Measurements from ENCODE around the gene TSFM.

Gene TSFM

GRCh38 chr12:57752668-57753000 lies 30.0 kb upstream of the TSFM start:
- Histone ChIP-seq H3K4me1 (ENCODE audit: control insufficient read depth, insufficient read depth, low read length) (peaks cover 16% of the 10 kb centered on the region), H3K4me3 (ENCODE audit: low read depth, low read length) (peak overlapping the region; percentile 15; the same call in 1 of the 2 replicates), H3K27ac (ENCODE audit: extremely low read depth, low read depth, low read length) (no peak overlapping the region), H3K9me3 (ENCODE audit: control insufficient read depth, insufficient read depth, low read depth, low read length) (no peaks in the 10 kb centered on the region), H3K36me3 (ENCODE audit: control insufficient read depth in 2 of 2, insufficient read depth in 1 of 2, low read length in 2 of 2) (peaks cover 22 to 47% of the 10 kb centered on the region in 2 experiments)
- TF ChIP-seq PRDM10 (tag by site-specific recombination; IDR thresholded peaks at IDR 0.05) (peak; percentile 86), BCL11A (tag by site-specific recombination; IDR thresholded peaks at IDR 0.05; ENCODE audit: low read depth) (no peak), KLF17 (tag by site-specific recombination; IDR thresholded peaks at IDR 0.05) (0 out of 2 replicates have a peak, but pooled peaks have one; percentile 7), ZNF843 (tag by site-specific recombination; IDR thresholded peaks at IDR 0.05) (no peak), ZNF24 (tag by site-specific recombination; IDR thresholded peaks at IDR 0.05) (peak; percentile 3; the same call in 1 of the 2 replicates), OSR2 (tag by site-specific recombination; IDR thresholded peaks at IDR 0.05) (peak; percentile 3; the same call in 1 of the 2 replicates), HIC1 (tag by site-specific recombination; IDR thresholded peaks at IDR 0.05) (no peak; the same call in 1 of the 2 replicates), ZNF146 (tag by site-specific recombination; IDR thresholded peaks at IDR 0.05) (no peak), ZNF148 (tag by site-specific recombination; IDR thresholded peaks at IDR 0.05; ENCODE audit: borderline replicate concordance) (no peak), ZBTB8A (tag by site-specific recombination; IDR thresholded peaks at IDR 0.05) (peak; percentile 11; the same call in 1 of the 2 replicates), PRDM1 (tag by site-specific recombination; IDR thresholded peaks at IDR 0.05) (no peak), REPIN1 (tag by site-specific recombination; IDR thresholded peaks at IDR 0.05; ENCODE audit: low read depth) (0 out of 2 replicates have a peak, but pooled peaks have one; percentile 17)
- POLR2A ChIA-PET, result interaction anchor here (0.9 to 1.2 kb wide), 6 partner anchors 14 to 294 kb away, joined by 3 to 6 read pairs (median 4); partner anchors contain the start of genes DDIT3, EEF1AKMT3 and METTL1
- CTCF ChIA-PET, result no interaction called here

- TF ChIP-seq AEBP2 (tag by site-specific recombination; IDR thresholded peaks at IDR 0.05; ENCODE audit: borderline replicate concordance) (no peak), ZBTB20 (tag by site-specific recombination; IDR thresholded peaks at IDR 0.05) (peak; percentile 48)
- Histone ChIP-seq H3K4me3 (ENCODE audit: low read depth, low read length) (no peak overlapping the region), H3K36me3 (ENCODE audit: control insufficient read depth in 2 of 2, insufficient read depth in 1 of 2, low read length in 2 of 2) (peaks cover 19 to 47% of the 10 kb centered on the region in 2 experiments), H3K4me1 (ENCODE audit: control insufficient read depth, insufficient read depth, low read length) (peaks cover 16% of the 10 kb centered on the region), H3K27ac (ENCODE audit: extremely low read depth, low read depth, low read length) (no peak overlapping the region), H3K9me3 (ENCODE audit: control insufficient read depth, insufficient read depth, low read depth, low read length) (no peaks in the 10 kb centered on the region)
- CTCF ChIA-PET, result no interaction called here
- POLR2A ChIA-PET, result interaction anchor here (0.5 to 1.4 kb wide), 2 partner anchors 18 to 1831 kb away, joined by 4 read pairs; partner anchors contain the start of genes EEF1AKMT3 and METTL1
Observed at GRCh38 chr12:57753756-57754337, 28.7 kb upstream of the TSFM start.

Data from HEK293 (cell line).